ENCODE measurements around the gene ZNF574.

ZNF574 gene

DNA sequence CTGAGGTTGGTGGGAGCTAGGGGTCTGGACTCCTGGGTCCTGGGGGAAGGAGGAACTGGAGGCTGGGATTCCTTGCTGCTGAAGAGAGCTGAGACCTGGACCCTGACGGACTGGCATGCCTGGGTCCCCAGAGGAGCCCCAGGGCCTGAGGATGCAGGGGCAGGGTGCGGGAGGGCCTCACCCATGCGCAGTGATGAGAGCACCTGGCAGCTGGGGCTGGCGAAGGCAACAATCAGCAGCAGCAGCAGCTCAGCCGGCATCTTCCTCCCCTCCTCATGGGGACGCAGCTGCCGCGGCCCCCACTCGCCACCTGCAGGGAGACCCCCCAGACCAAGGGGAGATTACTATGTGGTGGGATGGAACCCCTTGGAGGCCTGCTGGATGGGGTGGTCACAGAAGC, 10.5 kb upstream of the ZNF574 start:
- TF ChIP-seq FOXP2 (optimal IDR thresholded peaks at IDR 0.05; ENCODE audit: borderline replicate concordance, extremely low read depth, extremely low read length, insufficient read depth) (no peak), TAF1 (IDR thresholded peaks at IDR 0.05; ENCODE audit: borderline replicate concordance, insufficient read depth, low read length) (no peak), POLR2AphosphoS5 (IDR thresholded peaks at IDR 0.05; ENCODE audit: low read depth, low read length) (no peak), SIN3A (IDR thresholded peaks at IDR 0.05; ENCODE audit: borderline replicate concordance, insufficient read depth, low read length) (no peak)
- TF ChIP-seq, protein P1, sequence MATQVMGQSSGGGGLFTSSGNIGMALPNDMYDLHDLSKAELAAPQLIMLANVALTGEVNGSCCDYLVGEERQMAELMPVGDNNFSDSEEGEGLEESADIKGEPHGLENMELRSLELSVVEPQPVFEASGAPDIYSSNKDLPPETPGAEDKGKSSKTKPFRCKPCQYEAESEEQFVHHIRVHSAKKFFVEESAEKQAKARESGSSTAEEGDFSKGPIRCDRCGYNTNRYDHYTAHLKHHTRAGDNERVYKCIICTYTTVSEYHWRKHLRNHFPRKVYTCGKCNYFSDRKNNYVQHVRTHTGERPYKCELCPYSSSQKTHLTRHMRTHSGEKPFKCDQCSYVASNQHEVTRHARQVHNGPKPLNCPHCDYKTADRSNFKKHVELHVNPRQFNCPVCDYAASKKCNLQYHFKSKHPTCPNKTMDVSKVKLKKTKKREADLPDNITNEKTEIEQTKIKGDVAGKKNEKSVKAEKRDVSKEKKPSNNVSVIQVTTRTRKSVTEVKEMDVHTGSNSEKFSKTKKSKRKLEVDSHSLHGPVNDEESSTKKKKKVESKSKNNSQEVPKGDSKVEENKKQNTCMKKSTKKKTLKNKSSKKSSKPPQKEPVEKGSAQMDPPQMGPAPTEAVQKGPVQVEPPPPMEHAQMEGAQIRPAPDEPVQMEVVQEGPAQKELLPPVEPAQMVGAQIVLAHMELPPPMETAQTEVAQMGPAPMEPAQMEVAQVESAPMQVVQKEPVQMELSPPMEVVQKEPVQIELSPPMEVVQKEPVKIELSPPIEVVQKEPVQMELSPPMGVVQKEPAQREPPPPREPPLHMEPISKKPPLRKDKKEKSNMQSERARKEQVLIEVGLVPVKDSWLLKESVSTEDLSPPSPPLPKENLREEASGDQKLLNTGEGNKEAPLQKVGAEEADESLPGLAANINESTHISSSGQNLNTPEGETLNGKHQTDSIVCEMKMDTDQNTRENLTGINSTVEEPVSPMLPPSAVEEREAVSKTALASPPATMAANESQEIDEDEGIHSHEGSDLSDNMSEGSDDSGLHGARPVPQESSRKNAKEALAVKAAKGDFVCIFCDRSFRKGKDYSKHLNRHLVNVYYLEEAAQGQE (IDR thresholded peaks at IDR 0.05; ENCODE audit: insufficient read depth in 1 of 2, low read depth in 2 of 2, low read length in 2 of 2) = no peak

DNA sequence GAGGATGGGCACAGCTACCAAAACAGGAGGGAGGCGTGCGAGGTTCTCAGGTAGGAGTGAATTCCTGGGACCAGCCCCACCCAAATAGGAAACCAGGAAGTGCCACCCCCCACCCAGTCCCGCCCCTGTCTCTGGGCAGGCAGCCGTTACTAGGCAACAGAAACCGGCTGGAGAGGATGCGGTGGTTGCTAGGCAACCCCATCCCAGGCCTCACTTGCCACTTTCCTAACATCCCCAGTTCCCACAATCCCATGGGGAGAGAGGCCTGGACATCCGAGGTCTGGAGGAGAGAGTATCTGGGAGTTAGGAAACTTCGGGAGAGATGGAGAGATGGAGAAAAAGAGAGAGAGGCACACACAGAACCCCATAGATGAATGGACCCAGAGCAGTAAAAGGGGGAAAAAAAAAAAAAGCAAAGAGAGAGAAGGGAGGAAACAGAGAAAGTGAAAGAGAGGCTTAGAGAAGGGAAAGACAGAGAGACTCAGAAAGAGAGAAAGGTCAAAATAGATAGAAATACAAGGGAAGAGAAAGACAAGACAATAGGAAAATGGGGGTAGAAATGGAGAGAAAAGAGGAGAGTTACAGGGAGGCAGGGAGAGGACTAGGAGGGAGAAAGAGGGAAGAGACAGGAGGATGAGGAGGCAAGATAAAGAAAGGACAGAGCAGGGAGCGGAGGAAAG, 9.8 kb upstream of the ZNF574 start:
- no peak for TF ChIP-seq POLR2AphosphoS5 (IDR thresholded peaks at IDR 0.05; ENCODE audit: low read depth, low read length)
- TF ChIP-seq FOXP2 (optimal IDR thresholded peaks at IDR 0.05; ENCODE audit: borderline replicate concordance, extremely low read depth, extremely low read length, insufficient read depth) = no peak
- no peak for TF ChIP-seq SIN3A (IDR thresholded peaks at IDR 0.05; ENCODE audit: borderline replicate concordance, insufficient read depth, low read length)
- TF ChIP-seq, protein P1 (IDR thresholded peaks at IDR 0.05; ENCODE audit: insufficient read depth in 1 of 2, low read depth in 2 of 2, low read length in 2 of 2) = no peak
- no peak for TF ChIP-seq TAF1 (IDR thresholded peaks at IDR 0.05; ENCODE audit: borderline replicate concordance, insufficient read depth, low read length)

DNA sequence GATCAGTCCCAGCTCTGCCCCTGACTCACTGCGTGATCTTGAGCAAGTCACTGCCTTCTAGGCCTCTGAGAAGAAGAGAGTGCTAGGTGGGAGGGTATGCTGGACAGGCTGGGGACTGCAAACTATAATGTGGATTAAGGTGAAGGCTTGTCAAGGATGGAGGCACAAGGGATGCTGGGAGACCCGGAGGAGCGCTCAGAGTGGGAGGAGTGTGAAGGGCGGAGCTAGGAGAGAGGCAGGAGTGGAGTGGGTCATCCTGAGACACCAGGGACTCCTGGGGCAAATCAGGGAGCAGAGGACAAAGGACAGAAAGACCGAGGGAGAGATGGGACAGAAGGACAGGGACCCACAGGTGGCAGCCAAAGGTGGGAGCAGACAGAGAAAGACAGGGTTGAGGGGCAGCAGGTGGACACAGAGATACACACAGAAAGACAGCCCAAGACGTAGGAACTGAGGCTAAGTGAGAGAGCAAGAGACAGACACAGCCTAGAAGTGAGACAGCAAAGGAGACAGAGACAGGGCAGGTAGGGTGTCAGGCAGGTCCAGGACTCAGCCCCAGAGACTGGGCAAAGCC, 8.6 kb upstream of the ZNF574 start:
- TF ChIP-seq, protein P1 (IDR thresholded peaks at IDR 0.05; ENCODE audit: insufficient read depth in 1 of 2, low read depth in 2 of 2, low read length in 2 of 2) = no peak
- TF ChIP-seq FOXP2 (optimal IDR thresholded peaks at IDR 0.05; ENCODE audit: borderline replicate concordance, extremely low read depth, extremely low read length, insufficient read depth) = no peak

DNA sequence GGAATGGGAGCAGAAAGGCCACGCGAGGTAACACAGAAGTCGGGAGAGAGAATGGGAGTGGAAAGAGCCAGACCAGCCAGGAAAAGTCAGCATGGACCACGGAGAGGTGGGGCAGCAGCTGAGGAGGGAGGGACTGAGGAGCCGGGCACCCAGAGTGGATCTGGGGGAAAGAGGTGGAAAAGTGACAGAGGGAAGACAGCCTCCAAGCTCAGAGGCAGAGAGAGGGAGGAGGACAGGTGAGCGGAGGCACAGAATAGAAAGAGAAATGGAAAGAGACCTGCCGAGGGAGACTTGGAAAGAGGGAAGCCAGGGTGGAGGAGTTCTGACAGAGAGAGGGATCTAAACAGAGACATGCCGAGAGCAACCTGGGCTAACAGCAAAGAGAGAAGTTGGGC, 7.6 kb upstream of the ZNF574 start:
- TF ChIP-seq, protein P1 (IDR thresholded peaks at IDR 0.05; ENCODE audit: insufficient read depth in 1 of 2, low read depth in 2 of 2, low read length in 2 of 2) = no peak
- TF ChIP-seq POLR2AphosphoS5 (IDR thresholded peaks at IDR 0.05; ENCODE audit: low read depth, low read length) = no peak
- no peak for TF ChIP-seq FOXP2 (optimal IDR thresholded peaks at IDR 0.05; ENCODE audit: borderline replicate concordance, extremely low read depth, extremely low read length, insufficient read depth)
- no peak for TF ChIP-seq SIN3A (IDR thresholded peaks at IDR 0.05; ENCODE audit: borderline replicate concordance, insufficient read depth, low read length)
- TF ChIP-seq TAF1 (IDR thresholded peaks at IDR 0.05; ENCODE audit: borderline replicate concordance, insufficient read depth, low read length) = no peak
